Spleen (tissue), 11 donors: ENCODE results near the gene ESYT1. TPM values are rescaled to one million over a fixed set of nuclear protein-coding genes. Genes with fewer than 3 reads are reported as not detected.

ENCODE experiments used
- DNase-seq: peaks from one replicate; pipeline ENCODE4 v3.0.0-alpha.2; 2020
- H3K27ac ChIP-seq, 8 donors: fragments of 200-600 bp; sonication (generic) in 7 of 8; 1 replicate in 4 of 8; 2 replicates in 4 of 8; pipeline versions ENCODE4 v1.5.0 to v1.8.0; 2016 to 2021; ENCODE audit warnings: inconsistent platforms in 4 of 8, mild to moderate bottlenecking in 4 of 8, moderate library complexity in 1 of 8
- H3K27me3 ChIP-seq, 7 donors: fragments of 200-600 bp; sonication (generic) in 6 of 7; replicated peaks in 1 of 7; 1 replicate in 4 of 7; 2 replicates in 3 of 7; pipeline versions ENCODE4 v1.5.0 to v1.8.0; 2016 to 2021; ENCODE audit warnings: inconsistent platforms in 3 of 7, mild to moderate bottlenecking in 1 of 7
- H3K36me3 ChIP-seq, 6 donors: fragments of 200-600 bp; sonication (generic) in 5 of 6; 1 replicate in 4 of 6; 2 replicates in 2 of 6; pipeline versions ENCODE4 v1.5.0 to v1.8.0; 2016 to 2021; ENCODE audit warnings: inconsistent platforms in 2 of 6
- H3K4me1 ChIP-seq, 6 donors: fragments of 200-600 bp; sonication (generic) in 5 of 6; 1 replicate in 3 of 6; 2 replicates in 3 of 6; pipeline versions ENCODE4 v1.5.0 to v1.8.0; 2016 to 2021; ENCODE audit warnings: inconsistent platforms in 3 of 6
- H3K4me3 ChIP-seq, 8 donors: fragments of 200-600 bp; sonication (generic) in 7 of 8; 1 replicate in 4 of 8; 2 replicates in 4 of 8; pipeline versions ENCODE4 v1.5.0 to v1.8.0; 2016 to 2021; ENCODE audit warnings: inconsistent platforms in 4 of 8, mild to moderate bottlenecking in 4 of 8, moderate library complexity in 2 of 8
- H3K9me3 ChIP-seq, 8 donors: fragments of 200-600 bp; sonication (generic) in 7 of 8; 1 replicate in 4 of 8; 2 replicates in 4 of 8; pipeline versions ENCODE4 v1.5.0 to v1.8.0; 2016 to 2021; ENCODE audit warnings: inconsistent platforms in 4 of 8
- POLR2A ChIP-seq, 3 donors: fragments of 450-650 bp; IDR thresholded peaks; one replicate each; pipeline ENCODE4 v1.5.1; 2017; ENCODE audit warnings: antibody characterized with exemption in 3 of 3, mild to moderate bottlenecking in 1 of 3
- POLR2AphosphoS5 ChIP-seq, 3 donors: sonication (generic); formaldehyde crosslinking; IDR thresholded peaks; one replicate each; pipeline ENCODE4 v1.5.1; 2017; ENCODE audit warnings: antibody characterized with exemption in 3 of 3
- WGBS, 5 donors: extraction: QIAGEN DNeasy Blood & Tissue Kit in 3 of 5; methylation state at CpG; one replicate each; pipeline versions ENCODE4 v1.1.5 to v1.1.7; 2013 to 2018; 5-methylcytosine and 5-hydroxymethylcytosine counted together
- intact Hi-C: fragments of 100-400 bp; cut with DNase I; formaldehyde crosslinking; loops from one replicate; pipeline ENCODE4 v1.15.0; 2023; ENCODE audit warnings: low total_unique reads
- polyA plus RNA-seq, 3 donors: library from polyadenylated mRNA; stranded (reverse); fragments of 200-250 nt; gene quantifications; one replicate each; pipeline ENCODE4 v1.2.1, GENCODE V29; 2013
- total RNA-seq, 7 donors: library from RNA; depleted of rRNA in 3 of 7; stranded (reverse); fragments of >200 nt in 3 of 7; fragmentation: NEBNext Ultra II Directional in 4 of 7; extraction: Animal tissue kit (Norgen Biotek cat#: 25700) in 4 of 7; gene quantifications; one replicate each; pipeline versions ENCODE4 v1.1.0 to v1.2.1, GENCODE V29; 2016 to 2021
- TF ChIP-seq, protein P1 (sequence below), 11 experiments: fragments of 200-600 bp in 7 of 11; fragments of 450-650 bp in 4 of 11; sonication (generic) in 4 of 11; IDR thresholded peaks in 8 of 11; conservative IDR thresholded peaks in 3 of 11; 1 replicate in 7 of 11; 2 replicates in 4 of 11; pipeline versions ENCODE4 v1.4.0 to v1.8.0; 2016 to 2021; ENCODE audit warnings: antibody characterized with exemption in 11 of 11, inconsistent platforms in 4 of 11, mild to moderate bottlenecking in 1 of 11
- donor health status: healthy with polysubstance abuse.
- donor health status: DM: no; HTN: no; CAD: no; lungs with moderate emphysema.
- donor health status: DM: no; HTN: no; CAD: no.
- donor health status: Bipolar disorder and iron deficiency.
- donor health status: healthy.
- donor health status: DM: no; HTN: no; CAD: no.
- donor health status: DM: yes; HTN: yes; CAD: no.

The ESYT1 gene
- total and polyA plus RNA-seq, 10 donors = 20.2 to 112 (median 103) TPM

DNA sequence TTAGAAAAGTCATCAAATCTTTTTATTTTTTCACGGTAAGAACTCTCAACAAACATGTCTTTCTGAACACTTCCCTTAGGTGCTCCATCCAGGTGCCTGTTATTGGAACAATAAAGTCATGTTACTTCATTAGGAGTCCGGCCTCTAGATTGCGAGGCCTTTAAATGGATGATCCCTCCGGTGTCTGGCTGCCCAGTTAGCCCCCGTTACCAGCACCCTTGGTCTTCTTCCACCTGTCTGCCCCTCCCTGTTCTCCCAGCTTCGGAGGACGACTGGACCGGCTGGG is 24.3 kb upstream of the ESYT1 start:
- H3K27ac ChIP-seq = peak overlapping the region; percentile 83 to 94 (median 88)
- WGBS, 5 donors = 2 to 4% (median 3%) methylated on average over 7 to 8 of the region's 8 CpGs
- TF ChIP-seq, protein P1, sequence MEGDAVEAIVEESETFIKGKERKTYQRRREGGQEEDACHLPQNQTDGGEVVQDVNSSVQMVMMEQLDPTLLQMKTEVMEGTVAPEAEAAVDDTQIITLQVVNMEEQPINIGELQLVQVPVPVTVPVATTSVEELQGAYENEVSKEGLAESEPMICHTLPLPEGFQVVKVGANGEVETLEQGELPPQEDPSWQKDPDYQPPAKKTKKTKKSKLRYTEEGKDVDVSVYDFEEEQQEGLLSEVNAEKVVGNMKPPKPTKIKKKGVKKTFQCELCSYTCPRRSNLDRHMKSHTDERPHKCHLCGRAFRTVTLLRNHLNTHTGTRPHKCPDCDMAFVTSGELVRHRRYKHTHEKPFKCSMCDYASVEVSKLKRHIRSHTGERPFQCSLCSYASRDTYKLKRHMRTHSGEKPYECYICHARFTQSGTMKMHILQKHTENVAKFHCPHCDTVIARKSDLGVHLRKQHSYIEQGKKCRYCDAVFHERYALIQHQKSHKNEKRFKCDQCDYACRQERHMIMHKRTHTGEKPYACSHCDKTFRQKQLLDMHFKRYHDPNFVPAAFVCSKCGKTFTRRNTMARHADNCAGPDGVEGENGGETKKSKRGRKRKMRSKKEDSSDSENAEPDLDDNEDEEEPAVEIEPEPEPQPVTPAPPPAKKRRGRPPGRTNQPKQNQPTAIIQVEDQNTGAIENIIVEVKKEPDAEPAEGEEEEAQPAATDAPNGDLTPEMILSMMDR (IDR thresholded peaks at IDR 0.05 in 8 of 11, conservative IDR thresholded peaks at IDR 0.05 in 3 of 11) = no peak
- TF ChIP-seq POLR2AphosphoS5 (IDR thresholded peaks at IDR 0.05) (no peak), POLR2A (IDR thresholded peaks at IDR 0.05) (no peak)
- intact Hi-C loops = loop anchor here (2.0 kb wide), 1 partner anchor 57 kb away; no protein-coding TSS in a partner anchor
- peak overlapping the region; percentile 80 to 93 (median 88) for H3K4me3 ChIP-seq
- H3K36me3 ChIP-seq = peaks cover 0 to 27% (median 23%) of the 10 kb centered on the region in 6 donors
- DNase-seq = no peak
- no peaks in the 10 kb centered on the region for H3K9me3 ChIP-seq
- H3K4me1 ChIP-seq = peaks cover 19 to 49% (median 38%) of the 10 kb centered on the region in 6 donors
- H3K27me3 ChIP-seq = no peaks in the 10 kb centered on the region

DNA sequence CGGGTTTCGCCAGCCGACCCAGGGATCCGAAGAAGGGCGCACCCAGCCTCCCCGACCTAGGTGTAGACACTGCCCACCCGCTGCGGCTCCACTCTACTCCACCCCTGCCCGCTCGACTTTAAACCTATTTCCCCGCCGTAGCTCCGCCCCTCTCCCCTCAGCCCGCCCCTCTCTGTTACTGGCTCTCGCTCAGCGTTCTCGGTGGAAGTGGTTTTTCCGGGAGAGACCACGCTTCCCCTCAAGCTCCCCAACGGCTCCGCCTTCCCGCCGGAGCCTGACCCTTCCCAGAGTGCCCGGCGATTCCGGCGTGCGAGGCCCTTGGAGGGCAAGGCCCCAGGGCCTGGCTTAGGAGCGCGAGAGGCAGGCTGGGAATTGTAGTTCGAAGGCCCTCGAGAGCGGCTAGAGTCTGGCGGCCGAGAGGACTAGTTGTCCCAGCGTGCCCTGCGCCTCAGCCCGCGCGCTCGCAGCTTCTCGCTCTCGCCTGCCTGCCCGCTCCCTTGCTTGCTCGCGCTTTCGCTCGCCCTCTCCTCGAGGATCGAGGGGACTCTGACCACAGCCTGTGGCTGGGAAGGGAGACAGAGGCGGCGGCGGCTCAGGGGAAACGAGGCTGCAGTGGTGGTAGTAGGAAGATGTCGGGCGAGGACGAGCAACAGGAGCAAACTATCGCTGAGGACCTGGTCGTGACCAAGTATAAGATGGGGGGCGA is 23.8 kb upstream of the ESYT1 start, which contains the start of gene PA2G4:
PA2G4 (plus strand) TSS at position 451 of the 706 bp plus-strand sequence; CDS start at position 630, 179 bp downstream.
- 0 to 1% (median 0%) methylated on average over 44 to 60 of the region's 60 CpGs for WGBS, 5 donors
- Histone ChIP-seq H3K36me3 (peaks cover 0 to 32% (median 28%) of the 10 kb centered on the region in 6 donors), H3K4me3 (peak within 1 kb of the TSS; percentile 80 to 93 (median 88)), H3K27ac (peak within 1 kb of the TSS; percentile 83 to 94 (median 88)), H3K27me3 (no peaks in the 10 kb centered on the region), H3K9me3 (no peaks in the 10 kb centered on the region), H3K4me1 (peaks cover 19 to 49% (median 38%) of the 10 kb centered on the region in 6 donors)
- peak; percentile 13 to 92 (median 82) for TF ChIP-seq POLR2A (IDR thresholded peaks at IDR 0.05)
- TF ChIP-seq, protein P1 (IDR thresholded peaks at IDR 0.05 in 8 of 11, conservative IDR thresholded peaks at IDR 0.05 in 3 of 11) = peak in 2 of 11 experiments; percentile 15 to 19
- peak; percentile 99 to 100 (median 99) for TF ChIP-seq POLR2AphosphoS5 (IDR thresholded peaks at IDR 0.05)
- intact Hi-C loops = loop anchor here (2.0 kb wide), 1 partner anchor 57 kb away; no protein-coding TSS in a partner anchor
- DNase-seq = peak; percentile 100

DNA sequence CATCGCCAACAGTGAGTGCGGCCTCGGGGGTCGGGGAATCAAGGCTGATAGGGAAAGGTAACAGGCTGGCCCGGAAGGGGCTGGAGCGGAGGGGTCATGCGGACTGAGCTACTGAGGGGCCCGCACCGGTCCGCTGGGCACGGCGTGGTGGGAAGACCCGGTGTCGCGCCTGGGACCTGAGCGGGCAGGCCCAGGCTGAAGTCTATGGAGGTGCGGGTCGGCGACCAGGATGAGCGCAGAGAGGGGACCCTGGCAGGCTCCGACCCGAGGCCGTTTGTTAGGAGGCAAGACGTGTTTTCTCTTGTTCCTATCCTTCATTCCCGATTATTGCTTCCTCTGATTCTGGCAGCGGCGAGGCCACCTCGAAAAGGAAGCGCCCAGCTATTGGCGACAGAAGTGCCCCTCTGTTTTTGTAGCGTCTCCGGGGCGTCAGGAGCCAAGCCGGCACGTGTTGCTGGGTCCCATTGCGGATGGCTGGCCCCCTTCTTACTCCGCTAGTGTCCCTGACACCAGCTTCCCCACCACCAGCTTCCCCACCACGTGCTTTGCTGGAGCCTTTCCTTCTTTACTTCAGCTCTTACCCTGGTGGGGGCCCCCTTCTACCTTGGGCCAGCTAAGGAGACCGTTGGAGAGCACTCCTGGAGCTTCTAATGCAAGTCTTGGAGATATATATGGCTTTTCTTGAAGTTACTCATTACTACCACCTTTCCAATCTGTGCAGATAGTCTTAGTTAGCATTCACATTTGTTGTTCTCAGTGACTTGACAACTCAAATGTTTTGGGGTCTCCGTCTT is 23.1 kb upstream of the ESYT1 start:
- WGBS, 5 donors = 1 to 2% (median 1%) methylated on average over 39 to 40 of the region's 40 CpGs
- Histone ChIP-seq H3K36me3 (peaks cover 0 to 39% (median 35%) of the 10 kb centered on the region in 6 donors), H3K9me3 (no peaks in the 10 kb centered on the region), H3K4me1 (peaks cover 19 to 49% (median 38%) of the 10 kb centered on the region in 6 donors), H3K4me3 (peak overlapping the region; percentile 80 to 93 (median 88)), H3K27me3 (no peaks in the 10 kb centered on the region), H3K27ac (peak overlapping the region; percentile 83 to 94 (median 88))
- no peak for TF ChIP-seq POLR2AphosphoS5 (IDR thresholded peaks at IDR 0.05)
- TF ChIP-seq, protein P1 (IDR thresholded peaks at IDR 0.05 in 8 of 11, conservative IDR thresholded peaks at IDR 0.05 in 3 of 11) = no peak
- no peak for TF ChIP-seq POLR2A (IDR thresholded peaks at IDR 0.05)
- intact Hi-C loops = loop anchor here (2.0 kb wide), 1 partner anchor 58 kb away; no protein-coding TSS in a partner anchor
- DNase-seq = peak; percentile 82
